G401.6 (cell line): Measurements from ENCODE around the gene MEIS2.

Source experiments
- FAIRE-seq: peaks from 2 replicates; lab custom pipeline; 2012; peaks lifted over from hg19 to GRCh38; lab: Jason Lieb, UNC

Gene MEIS2

DNA sequence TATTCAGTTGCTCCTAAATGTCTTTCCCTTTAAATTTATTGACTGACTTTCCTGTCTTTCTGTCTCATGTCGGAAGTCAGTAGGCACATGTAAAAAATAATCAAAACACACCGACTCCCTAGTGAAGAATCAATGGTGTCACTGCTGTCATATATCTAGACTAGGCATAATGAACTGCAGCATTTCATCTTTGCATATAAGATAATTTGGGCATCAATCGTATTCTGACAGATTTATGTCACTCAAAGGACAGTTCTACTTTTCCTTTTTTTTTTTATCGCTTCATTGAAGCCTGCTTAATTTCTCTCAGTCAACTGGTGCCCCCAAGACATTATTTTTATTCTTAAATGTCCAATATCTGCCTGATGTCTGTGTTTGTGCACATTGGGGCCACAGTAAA, 206.3 kb downstream of the MEIS2 start:
- FAIRE-seq: no peak

DNA sequence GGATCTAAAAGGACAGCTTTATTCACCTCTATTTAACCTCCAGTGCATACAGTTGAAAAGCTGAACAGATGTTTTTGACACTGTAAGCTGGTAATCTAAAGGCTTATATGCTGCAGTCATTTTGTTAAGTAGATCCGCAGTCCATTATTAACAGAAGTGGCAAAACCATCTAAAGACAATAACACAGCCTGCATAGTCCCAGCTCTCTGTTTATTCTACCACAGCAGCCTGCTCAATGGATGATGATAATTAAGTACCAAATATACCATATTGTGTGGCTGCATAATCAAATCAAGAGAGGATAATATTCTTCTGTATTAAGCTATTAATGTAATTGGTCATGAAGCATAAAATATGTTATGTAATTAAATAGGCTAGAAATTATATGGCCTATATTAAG, 207.1 kb downstream of the MEIS2 start:
- no peak for FAIRE-seq

DNA sequence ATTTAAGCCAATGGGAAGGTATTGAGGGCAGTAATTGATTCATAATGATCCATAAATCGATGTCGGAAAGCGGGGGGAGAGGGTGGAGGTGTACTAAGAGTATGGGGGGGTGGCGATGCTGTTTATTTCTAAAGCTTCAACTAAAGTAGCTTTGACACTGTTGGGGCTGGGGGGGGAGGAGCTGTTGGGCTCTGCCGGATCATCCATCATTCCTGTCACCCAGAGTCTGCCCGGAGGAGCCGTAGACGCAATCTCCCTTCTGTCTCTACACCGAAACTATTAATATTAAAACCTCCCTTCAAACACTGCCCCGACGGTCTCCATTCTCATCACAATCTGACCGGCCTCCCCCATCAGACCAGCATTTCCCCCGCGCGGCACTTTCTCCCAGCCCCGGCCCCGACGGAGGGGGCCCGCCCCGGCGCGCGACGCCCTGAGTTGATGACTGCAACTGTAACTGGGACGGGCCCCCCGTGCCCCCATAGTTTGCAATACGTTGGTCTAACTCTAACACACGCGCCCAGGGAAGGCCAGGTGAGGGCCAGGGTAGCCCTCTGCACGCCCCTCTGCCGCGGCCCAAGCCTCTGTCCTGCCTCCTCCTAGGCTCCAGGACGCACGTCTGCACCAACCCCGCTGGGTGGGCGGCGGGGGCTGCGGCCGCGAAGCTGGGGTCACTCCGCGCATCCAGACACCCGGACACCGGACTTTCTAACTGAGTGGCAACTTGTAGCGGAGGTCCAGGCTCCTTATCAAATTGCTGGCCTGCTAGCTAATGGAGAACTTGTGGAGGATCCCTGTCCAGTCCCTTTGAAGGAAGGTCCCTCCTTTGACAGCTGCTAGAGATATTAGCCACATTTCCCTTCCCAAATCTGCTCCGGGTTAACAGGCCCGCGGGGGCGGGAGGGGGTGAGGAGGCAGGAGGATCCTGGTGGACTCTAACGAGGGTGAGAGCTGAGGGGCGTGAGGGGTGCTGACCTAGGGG, 212.0 kb downstream of the MEIS2 start:
- FAIRE-seq: no peak

DNA sequence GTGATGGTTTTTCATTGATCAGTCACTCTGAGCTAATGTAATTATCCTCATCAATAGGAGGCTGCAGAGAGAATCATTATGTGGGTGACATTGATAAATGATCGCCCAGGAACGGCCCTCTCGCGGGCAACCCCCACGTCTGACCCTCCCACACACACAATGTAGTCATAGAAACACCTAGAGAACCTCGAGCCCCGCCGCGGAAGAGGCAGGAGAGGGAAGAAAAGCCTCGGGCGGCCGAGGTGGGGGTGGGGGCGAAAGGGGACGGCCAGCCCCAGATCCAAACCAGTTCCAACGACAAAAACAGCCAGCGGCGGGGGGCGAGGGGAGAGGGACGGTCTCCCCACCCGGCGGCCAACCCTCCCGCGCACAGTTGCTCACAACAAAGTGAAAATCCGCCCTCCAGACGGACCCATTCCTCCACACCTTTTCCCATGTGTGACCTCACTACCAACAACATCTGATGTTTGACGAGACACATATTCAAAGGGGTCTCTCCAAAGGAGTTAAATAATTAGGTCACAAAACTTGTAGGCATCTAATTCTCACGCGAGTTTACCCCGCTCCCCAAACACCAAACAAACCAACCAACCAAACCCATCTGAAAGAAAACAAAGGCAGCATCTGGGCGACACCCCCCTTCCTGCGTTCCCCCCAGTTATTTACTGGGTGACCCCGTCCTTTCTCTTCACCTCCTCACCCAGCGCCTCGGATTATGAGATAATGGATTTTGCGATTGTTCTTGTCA, 213.0 kb downstream of the MEIS2 start:
- no peak for FAIRE-seq

DNA sequence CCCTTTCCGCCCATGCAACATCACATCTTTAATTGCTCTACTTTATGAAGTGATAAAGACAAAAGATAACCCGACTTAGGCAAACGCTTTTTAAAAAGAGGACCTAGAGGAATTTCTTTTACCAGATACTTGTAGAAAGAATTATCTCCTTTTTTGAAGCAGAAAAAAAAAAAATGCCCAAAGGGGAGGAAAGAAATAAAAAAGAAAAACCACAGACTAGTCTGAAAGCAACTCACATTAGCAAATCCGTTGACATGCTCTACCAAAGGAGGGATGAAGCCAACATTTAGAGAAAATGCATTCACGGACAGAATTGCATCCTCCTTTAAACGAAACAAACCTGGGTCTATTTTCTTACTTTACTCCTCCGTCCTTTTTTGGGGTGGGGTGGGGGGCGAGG, 213.6 kb downstream of the MEIS2 start:
- no peak for FAIRE-seq

DNA sequence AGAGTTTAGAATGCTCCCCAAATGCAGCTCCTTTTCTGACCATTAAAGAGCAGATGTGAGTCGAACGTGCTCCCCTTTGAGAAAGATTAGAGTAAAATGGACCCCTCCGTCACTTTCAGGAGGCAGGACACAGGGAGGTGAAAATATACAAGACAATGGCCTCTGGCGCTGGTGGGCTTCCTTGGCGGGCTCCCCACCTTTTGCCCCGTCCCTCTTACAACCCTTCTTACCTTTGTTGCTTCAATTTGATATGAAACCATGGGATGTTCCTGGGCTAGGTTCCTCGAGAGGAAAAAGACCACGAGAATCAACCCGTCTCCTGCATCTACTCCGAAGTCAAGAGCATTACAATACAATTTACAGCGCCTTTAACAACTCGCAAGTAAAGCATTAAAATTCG, 214.2 kb downstream of the MEIS2 start:
- no peak for FAIRE-seq

DNA sequence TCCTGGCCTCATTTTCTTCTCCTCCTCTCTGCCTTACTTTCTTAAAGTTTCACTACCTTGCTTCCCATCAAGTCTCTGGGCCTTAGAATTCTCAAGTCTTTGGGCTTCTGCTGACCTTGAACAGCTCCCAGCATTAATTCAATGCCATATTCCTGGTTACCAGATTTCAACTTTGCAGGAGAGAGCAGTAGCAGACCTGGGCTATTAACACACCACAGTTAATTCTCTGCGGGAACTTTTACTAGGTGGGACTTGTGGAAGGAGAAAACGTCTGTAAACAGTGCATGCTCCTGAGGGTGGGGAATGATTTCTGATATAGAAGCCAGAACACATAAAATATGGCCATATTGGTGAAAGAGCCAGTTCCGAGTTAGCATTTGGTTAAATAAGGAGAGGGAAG, 214.6 kb downstream of the MEIS2 start:
- no peak for FAIRE-seq

DNA sequence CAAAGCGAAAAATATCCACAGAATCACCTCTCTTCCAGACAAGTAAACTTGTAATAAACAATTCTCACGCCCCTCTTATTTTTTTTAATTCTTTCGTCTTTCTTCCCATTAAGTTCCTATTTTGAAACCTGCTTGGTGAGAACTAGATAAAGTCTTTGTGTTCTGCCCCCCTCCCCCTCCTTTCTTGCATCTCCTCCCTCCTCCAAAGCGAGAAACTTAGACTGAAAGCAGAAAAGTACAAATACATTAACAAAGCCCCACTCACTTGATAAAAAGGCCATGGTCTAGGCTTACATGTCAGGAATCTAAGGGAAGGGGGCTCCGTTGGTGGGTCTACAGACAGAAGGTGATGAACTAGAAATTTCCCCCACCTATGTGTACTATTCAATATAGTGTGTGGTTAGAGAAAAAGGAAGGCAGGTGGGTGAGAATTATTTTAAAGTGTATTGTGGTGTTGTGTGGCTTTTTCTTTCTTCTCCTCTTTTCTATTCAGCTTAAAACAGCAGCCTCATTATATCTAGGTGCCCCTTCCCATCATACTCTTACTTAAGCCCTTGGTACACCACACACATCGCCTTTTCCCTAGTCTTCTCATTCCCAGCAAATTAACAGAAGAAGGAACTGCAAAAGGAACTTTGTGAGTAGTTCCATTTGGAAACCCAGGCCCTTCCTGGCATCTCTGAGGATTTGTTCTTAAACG, 215.3 kb downstream of the MEIS2 start:
- no peak for FAIRE-seq

DNA sequence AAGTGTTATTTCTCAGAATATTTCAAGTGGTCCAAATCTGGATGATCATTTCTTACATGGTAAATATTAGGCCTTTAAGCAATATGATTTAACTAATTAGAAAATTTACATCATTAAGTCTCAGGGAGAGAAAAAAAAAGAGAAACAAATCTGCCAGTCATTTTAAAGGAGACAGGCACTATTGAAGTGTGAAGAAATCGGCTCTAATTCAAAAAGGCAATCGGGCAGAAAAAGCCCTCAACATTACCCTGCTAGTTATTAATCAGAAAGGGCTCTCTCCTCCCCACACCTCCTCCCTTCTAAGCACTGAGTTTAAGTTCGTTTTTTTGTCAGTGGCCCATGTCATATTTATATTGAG, 215.9 kb downstream of the MEIS2 start:
- peak; percentile 15 for FAIRE-seq

DNA sequence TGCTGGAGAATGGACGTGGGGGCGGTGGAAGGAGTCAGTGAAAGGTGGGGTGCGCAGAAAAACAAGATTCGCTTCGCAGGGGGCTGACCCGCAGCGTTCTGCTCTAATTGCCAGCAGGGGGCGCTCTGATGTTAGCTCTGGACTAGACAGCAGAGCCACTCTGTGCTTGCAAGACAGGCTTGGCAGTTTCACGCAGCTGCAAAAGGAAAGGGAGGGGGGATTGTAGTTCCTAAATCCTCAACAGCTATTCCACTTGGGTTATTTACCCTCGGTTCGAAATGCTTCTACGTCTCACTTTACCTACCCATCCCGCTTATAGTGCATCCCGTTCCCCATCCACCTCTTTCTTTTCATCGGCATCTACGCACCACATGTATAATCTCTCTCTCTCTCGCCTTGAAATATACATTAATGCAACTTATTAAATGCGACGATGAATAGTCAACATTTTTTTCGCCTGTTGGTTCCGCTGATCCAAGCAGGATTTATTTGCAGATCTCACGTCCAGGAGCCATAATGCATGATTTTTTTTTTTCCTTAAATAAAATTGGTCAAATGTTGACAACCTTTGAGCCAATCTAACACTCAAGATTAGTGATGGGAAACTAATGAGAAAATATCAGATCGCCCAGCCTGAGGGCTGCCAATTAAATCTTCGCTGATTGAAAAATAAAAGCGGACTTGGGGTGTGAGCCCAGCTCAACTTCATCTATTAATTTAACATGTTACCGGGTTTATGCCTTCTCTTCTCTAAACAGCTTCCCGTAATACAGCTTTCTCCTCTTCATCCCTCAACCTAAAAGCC, 216.4 kb downstream of the MEIS2 start:
- FAIRE-seq: peak; percentile 80

DNA sequence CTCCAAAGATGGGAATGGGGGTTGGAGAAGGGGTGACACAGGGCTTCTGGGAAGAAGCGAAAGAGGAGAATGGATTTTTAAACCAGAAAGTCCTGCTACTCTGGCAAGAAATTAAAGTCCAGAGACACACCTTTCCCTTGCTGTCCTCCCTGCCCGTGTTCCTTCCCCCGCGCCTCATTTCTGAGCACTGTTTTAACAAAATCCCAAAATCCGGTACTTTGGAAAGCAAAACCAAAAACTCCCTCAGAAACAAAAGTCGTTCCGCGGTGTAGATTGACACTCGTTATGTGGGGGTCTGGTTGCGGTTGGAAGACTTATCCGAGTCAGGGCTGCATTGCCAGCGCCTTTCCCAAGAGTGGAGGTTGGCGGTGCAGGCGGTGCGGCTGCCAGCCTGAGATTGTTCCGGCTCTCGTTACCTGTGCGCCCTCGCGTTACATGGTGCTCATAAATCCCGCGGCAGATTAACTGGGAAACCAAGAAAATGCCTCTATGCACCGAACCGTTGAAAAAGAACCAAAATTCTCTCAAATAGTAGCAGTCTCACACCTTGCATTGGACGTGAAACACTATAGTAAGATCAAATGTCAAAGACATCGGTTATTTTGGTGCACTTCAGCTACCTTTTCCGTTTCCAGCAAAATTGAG, 217.7 kb downstream of the MEIS2 start:
- no peak for FAIRE-seq

DNA sequence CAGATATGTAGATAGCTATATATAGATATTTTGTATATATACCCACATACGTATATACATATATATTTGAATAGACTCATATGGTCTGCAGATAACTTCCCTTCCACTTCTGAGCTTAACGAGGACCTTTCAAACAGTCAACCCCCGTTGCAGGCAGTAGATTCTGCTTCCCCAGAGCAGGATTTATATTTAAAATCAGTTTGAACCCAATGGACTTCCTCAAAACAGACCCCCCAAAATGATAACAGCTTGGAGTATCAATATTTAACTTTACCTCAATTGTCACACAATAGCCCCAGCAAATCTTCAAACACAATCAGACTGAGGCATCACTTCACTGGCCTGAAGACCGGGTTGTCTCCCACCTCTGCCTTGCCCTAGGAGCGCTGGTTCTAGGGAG, 218.3 kb downstream of the MEIS2 start:
- no peak for FAIRE-seq

DNA sequence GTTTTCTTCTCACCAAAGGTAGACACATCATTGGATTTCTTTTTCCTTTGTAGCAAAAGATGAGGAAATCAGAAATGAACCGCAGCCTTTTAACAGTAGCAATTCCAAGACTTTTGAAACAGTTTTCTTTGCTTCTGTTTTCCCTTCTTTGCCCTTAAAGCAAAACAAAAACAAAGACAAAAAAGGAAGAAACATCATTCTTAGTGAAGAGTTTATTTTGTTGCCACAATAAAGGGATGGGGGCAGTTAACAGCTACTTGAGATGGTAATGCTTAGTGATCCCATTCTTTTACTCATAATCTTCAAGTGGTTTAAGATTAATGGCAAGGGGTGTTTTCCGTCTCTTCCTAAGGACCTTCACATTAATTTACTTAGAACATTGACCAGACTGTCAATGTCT, 218.8 kb downstream of the MEIS2 start:
- FAIRE-seq: no peak

DNA sequence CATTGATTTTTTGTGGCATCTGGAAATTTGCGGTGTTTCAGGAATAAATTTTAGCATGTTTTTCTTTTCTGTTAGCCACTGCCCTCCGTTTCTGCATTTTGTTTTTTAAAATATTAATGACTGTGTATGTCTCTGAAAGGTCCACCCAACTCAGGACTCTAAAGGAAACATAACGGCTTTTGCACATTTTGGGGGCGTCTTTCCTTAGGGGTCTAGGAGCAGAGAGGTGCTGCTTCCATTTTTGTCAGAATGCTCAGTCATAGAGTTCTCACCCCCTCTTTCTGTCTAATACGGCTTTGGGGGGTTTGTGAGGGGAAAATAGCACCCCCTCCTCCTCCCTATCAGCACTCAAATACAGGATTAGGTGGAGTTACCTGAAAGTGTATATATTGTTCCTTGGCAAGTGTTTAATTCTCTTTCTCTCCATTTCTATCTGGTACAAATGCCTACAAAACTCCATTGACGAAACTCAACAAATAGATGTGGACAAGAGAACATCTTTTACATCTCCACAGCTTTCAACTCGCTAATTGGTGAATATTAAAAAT, 219.4 kb downstream of the MEIS2 start:
- FAIRE-seq: no peak

DNA sequence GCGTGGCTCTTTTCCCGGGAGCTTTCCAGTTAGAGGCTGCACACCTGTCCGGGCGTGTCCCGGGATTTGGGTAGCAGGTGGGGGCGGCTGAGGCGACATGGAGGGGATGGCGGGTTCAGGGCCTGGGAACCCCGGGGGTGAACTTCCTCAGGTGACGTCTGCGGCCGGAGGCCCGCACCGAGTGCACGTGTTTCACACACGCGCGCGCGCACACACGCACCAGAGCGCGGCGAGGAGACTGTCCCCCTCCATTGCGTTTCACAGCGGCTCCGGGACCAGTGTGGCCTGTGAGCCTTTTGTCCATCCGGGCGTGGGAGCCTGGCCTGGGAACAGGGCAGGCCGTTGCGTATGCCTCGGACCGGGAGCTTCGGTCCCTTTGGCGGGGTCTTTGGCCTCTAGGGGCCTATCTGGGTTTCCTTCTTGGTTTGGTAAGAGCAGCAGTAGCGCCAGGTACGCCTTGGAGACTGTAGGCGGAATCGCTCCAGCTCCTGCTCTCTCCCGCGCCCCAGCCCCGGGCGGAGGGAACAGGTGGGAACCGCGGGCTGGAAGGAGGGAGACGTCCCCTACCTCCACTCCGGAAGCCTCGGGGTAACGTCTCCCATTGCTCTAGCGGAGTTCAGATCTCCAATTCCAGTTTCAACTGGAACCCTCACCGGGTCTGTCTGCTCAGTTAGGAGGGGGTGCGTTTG, 220.0 kb downstream of the MEIS2 start:
- FAIRE-seq: no peak

DNA sequence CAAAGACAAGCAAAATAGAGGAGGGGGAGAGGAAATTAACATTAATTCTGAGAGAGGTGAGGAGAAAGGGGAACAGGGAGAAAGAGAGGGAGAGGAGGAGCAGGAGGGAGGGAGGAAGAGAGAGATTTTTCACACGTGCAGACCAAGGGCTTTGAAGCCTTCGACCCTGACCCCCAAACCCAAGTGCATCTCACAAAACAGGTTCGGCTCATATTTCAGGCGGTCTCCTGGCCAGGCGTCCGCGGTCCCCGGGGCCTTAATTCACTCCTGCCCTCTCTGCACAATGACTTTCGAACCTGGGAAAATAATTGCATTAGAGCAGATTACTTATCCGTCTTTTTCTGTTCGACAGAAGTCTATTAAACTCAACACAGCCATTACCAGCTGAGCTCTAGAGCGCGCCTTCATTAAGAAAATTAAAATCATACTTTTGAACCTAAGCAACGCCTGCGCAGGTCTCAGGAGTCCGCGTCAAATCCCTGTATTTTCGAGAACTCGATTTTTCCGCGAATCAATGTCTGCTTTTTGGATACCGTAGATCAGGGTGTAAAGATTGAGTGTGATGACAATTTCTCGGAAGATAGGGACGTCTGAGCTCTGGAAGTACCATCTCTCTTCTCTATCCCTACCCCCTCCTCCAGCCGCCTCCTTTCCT, 220.7 kb downstream of the MEIS2 start:
- FAIRE-seq: no peak

DNA sequence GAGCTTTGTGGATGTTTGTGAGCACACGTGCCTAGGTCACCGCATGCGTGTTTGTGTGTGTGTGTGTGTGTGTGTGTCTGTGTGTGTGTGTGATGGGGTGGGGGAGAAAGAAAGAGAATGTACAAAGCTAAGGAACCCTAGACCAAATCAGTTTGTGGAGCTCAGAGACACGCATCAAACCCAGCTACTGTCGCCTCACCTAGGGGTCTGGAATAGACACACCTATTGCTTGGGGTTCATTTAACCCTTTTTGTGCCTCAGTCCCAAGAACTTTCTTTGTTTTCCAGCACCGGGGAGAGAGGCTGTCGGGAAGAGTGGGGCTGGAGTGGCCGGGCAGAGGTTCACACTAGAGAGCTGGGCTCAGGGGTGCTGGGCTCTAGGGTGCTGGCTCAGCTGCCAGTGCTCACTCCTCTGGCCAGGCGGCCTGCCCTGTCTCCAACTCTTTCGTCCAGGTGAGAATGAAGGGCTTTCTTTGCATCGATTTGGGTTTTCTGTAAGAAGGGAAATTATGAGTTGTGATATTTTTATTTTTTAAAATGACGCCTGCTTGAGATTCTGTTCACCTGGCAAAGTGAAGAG, 221.6 kb downstream of the MEIS2 start:
- no peak for FAIRE-seq

DNA sequence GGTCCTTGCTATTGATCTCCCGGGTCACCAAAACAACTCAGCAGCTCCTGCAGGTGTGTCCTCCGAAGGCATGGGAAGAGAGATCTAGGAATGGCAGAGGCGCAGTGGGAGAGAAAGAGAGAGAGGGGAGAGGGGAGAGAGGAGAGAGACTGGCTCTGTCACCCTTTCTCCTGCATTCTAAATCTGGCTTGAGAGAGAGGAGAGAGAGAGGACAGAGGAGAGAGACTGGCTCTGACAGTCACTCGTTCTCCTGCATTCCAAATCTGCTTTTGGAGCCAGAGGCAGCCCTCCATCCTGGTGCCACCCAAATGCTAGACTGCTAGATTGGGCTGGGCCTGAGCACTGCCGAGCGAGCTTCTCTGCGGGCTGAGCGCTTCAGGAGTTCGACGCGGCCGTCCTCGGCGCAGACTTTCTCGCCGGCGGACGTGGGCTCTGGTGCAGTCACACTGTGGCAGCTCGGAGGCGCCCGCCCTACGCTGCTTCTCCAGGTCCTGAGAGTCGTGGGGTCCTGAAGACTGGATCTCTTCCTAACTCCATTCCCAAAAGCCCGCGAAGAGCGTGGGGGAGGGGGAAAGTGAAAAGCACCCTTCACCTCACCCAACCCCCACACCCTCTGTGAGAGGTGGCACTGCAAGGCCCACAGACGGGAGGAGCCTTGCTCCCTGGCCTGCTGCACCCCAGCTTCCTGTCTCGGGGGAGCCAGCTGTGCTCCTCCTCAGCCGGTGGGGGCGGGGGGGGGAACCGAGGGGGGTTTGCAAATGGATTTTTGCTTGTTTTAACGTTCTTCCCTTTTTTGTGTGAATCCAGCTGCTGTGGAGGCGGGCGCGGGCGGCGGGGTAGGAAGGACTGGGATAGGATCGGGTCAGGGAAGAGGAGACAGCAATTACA, 222.3 kb downstream of the MEIS2 start:
- FAIRE-seq: no peak

DNA sequence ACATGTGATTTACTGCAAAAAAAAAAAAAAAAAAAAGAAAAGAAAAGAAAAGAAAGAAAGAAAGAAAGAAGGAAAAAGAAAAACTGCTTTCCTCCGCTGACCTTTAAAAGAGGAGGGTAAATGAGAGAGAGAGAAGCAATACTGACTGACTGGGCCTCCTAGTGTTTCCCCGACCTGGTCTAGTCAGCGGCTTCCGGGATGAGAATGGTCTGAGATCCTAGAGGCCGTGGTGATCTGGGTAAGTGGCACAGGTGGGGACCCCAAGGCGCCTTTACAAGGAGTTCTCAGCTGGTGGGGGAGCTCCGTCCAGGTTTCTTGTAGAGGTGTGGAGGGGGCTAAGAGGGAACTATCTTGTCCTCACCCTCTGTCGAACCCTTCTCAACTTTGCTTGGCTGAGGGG, 223.1 kb downstream of the MEIS2 start:
- no peak for FAIRE-seq
